ENCODE measurements around the gene ST6GAL1.
"Not testable (repeated sequence)": the region's sequence is repeated elsewhere in the genome, so short reads cannot be mapped to it uniquely, and the experiment has no call there.

ST6GAL1 gene

GRCh38 chr3:186942168-186942567, 11.8 kb downstream of the ST6GAL1 start:
- DNase-seq, result no peak

GRCh38 chr3:186945255-186945823, 15.0 kb downstream of the ST6GAL1 start:
- no peak for DNase-seq

- no peak for DNase-seq
Observed at GRCh38 chr3:186946756-186947375, 16.5 kb downstream of the ST6GAL1 start.

- no peak for DNase-seq
Observed at GRCh38 chr3:186949281-186949982, 19.1 kb downstream of the ST6GAL1 start.

- no peak for DNase-seq
Observed at GRCh38 chr3:186950402-186951093, 20.2 kb downstream of the ST6GAL1 start.

- DNase-seq, result no peak
Observed at GRCh38 chr3:186951640-186952552, 21.6 kb downstream of the ST6GAL1 start.

- DNase-seq, result no peak
Observed at GRCh38 chr3:186953011-186953487, 22.7 kb downstream of the ST6GAL1 start.

- DNase-seq, result not testable (repeated sequence)
Observed at GRCh38 chr3:186953992-186954699, 23.8 kb downstream of the ST6GAL1 start.

GRCh38 chr3:186955898-186956696, 25.8 kb downstream of the ST6GAL1 start:
- DNase-seq, result no peak

- no peak for DNase-seq
Observed at GRCh38 chr3:186959029-186959624, 28.8 kb downstream of the ST6GAL1 start.

- no peak for DNase-seq
Observed at GRCh38 chr3:186960347-186960746, 30.0 kb downstream of the ST6GAL1 start.

- no peak for DNase-seq
Observed at GRCh38 chr3:186962445-186962844, 32.1 kb downstream of the ST6GAL1 start.

- no peak for DNase-seq
Observed at GRCh38 chr3:186963636-186964035, 33.3 kb downstream of the ST6GAL1 start.

- DNase-seq, result no peak
Observed at GRCh38 chr3:186964071-186964470, 33.7 kb downstream of the ST6GAL1 start.

- no peak for DNase-seq
Observed at GRCh38 chr3:186964616-186965015, 34.3 kb downstream of the ST6GAL1 start.

- DNase-seq, result no peak
Observed at GRCh38 chr3:186965141-186965879, 35.0 kb downstream of the ST6GAL1 start.

GRCh38 chr3:186966406-186966805, 36.1 kb downstream of the ST6GAL1 start:
- no peak for DNase-seq

GRCh38 chr3:186967236-186967635, 36.9 kb downstream of the ST6GAL1 start:
- DNase-seq, result not testable (repeated sequence)

- no peak for DNase-seq
Observed at GRCh38 chr3:186967686-186968085, 37.4 kb downstream of the ST6GAL1 start.

GRCh38 chr3:186969607-186970006, 39.3 kb downstream of the ST6GAL1 start:
- no peak for DNase-seq
